CD4-positive, alpha-beta T cell treated with Interferon alpha-2 for 1 hour (primary cell): ENCODE data around the gene MRPL53.
"Not testable (repeated sequence)": the region's sequence is repeated elsewhere in the genome, so short reads cannot be mapped to it uniquely, and the experiment has no call there.

Experiments
- DNase-seq, 2 donors: peaks; one replicate each; pipeline ENCODE4 v3.0.0-alpha.2; 2020 to 2022

Gene MRPL53

GRCh38 chr2:74481431-74481830, 9.0 kb upstream of the MRPL53 start:
- no peak for DNase-seq

GRCh38 chr2:74474899-74475298, 2.4 kb upstream of the MRPL53 start:
- no peak for DNase-seq

GRCh38 chr2:74474481-74474880, 2.0 kb upstream of the MRPL53 start:
- no peak for DNase-seq

- DNase-seq, result no peak
Observed at GRCh38 chr2:74472945-74473258, 422 bp upstream of the MRPL53 start.

- DNase-seq, result no peak
Observed at GRCh38 chr2:74471332-74472065, 981 bp downstream of the MRPL53 start.

- DNase-seq, result not testable (repeated sequence)
Observed at GRCh38 chr2:74470742-74471141, 1.7 kb downstream of the MRPL53 start.

GRCh38 chr2:74464406-74464805, 8.1 kb downstream of the MRPL53 start:
- DNase-seq, result no peak

- DNase-seq, result no peak
Observed at GRCh38 chr2:74462786-74463105, 9.7 kb downstream of the MRPL53 start.

GRCh38 chr2:74462054-74462785, 10.3 kb downstream of the MRPL53 start:
- no peak for DNase-seq

GRCh38 chr2:74461187-74462053, 11.1 kb downstream of the MRPL53 start:
- DNase-seq, result no peak

- DNase-seq, result not testable (repeated sequence)
Observed at GRCh38 chr2:74460187-74460586, 12.3 kb downstream of the MRPL53 start.

- not testable (repeated sequence) for DNase-seq
Observed at GRCh38 chr2:74459503-74460118, 12.9 kb downstream of the MRPL53 start.

GRCh38 chr2:74458938-74459363, 13.5 kb downstream of the MRPL53 start:
- no peak for DNase-seq

GRCh38 chr2:74458132-74458937, 14.1 kb downstream of the MRPL53 start, which contains the start of gene WBP1:
Gene WBP1, plus strand, starts transcription at chr2:74458438. Its CDS starts 165 bp downstream, at chr2:74458603.
- DNase-seq, result peak; percentile 100

- peak; percentile 83 to 87 for DNase-seq
Observed at GRCh38 chr2:74457549-74458131, 14.8 kb downstream of the MRPL53 start.

- no peak for DNase-seq
Observed at GRCh38 chr2:74457129-74457548, 15.3 kb downstream of the MRPL53 start.

- peak; percentile 96 to 99 for DNase-seq
Observed at GRCh38 chr2:74454654-74455511, 17.6 kb downstream of the MRPL53 start, which contains the start of gene INO80B. Gene INO80B, plus strand, starts transcription at chr2:74455087. Its CDS starts 30 bp downstream, at chr2:74455117.

- DNase-seq, result no peak
Observed at GRCh38 chr2:74450570-74451190, 21.8 kb downstream of the MRPL53 start.

- DNase-seq, result no peak
Observed at GRCh38 chr2:74448771-74449170, 23.7 kb downstream of the MRPL53 start.
